GM23338 (cell line): ENCODE results near the gene OLFM1. TPM values are rescaled to one million over a fixed set of nuclear protein-coding genes. Genes with fewer than 3 reads are reported as not detected.

Source experiments
- ATAC-seq: fragments of 200-7000 bp; cut with Tn5 transposase; 3 replicates; pipeline ENCODE4 v1.9.1; 2020
- DNase-seq: peaks from one replicate; pipeline ENCODE4 v3.0.0-alpha.2; 2015; ENCODE audit warnings: low spot score
- H2AFZ ChIP-seq: fragments of 200-600 bp; sonication (generic); 2 replicates; pipeline ENCODE4 v1.8.0; 2016; ENCODE audit warnings: antibody characterized with exemption, mild to moderate bottlenecking, moderate library complexity
- H3F3A ChIP-seq: fragments of 200-600 bp; sonication (generic); replicated peaks from 2 replicates; pipeline ENCODE4 v1.8.0; 2017; ENCODE audit warnings: antibody characterized with exemption, mixed run types, low read depth
- H3K27ac ChIP-seq: fragments of 200-600 bp; sonication (generic); 2 replicates; pipeline ENCODE4 v1.6.1; 2016; ENCODE audit warnings: low read depth
- H3K27me3 ChIP-seq: fragments of 200-600 bp; sonication (generic); 2 replicates; pipeline ENCODE4 v1.8.0; 2016; ENCODE audit warnings: mild to moderate bottlenecking, mixed run types, moderate library complexity; ENCODE audit not compliant: insufficient read depth
- H3K36me3 ChIP-seq: fragments of 200-600 bp; sonication (generic); 2 replicates; pipeline ENCODE4 v1.8.0; 2016; ENCODE audit warnings: mild to moderate bottlenecking; ENCODE audit not compliant: insufficient read depth
- H3K4me1 ChIP-seq: fragments of 200-600 bp; sonication (generic); 2 replicates; pipeline ENCODE4 v1.8.0; 2016; ENCODE audit warnings: mild to moderate bottlenecking, moderate library complexity; ENCODE audit not compliant: insufficient read depth
- H3K4me2 ChIP-seq: fragments of 200-600 bp; sonication (generic); 2 replicates; pipeline ENCODE4 v1.7.1; 2017; ENCODE audit warnings: mixed run types
- H3K4me3 ChIP-seq: fragments of 200-600 bp; sonication (generic); 2 replicates; pipeline ENCODE4 v1.6.1; 2016; ENCODE audit warnings: mixed run types
- H3K79me2 ChIP-seq: fragments of 200-600 bp; sonication (generic); replicated peaks from 2 replicates; pipeline ENCODE4 v1.8.0; 2017; ENCODE audit warnings: mild to moderate bottlenecking; ENCODE audit not compliant: insufficient read depth
- H3K9me2 ChIP-seq: fragments of 200-600 bp; sonication (generic); 2 replicates; pipeline ENCODE4 v1.8.0; 2017; ENCODE audit not compliant: insufficient read depth
- H4K20me1 ChIP-seq: fragments of 200-600 bp; sonication (generic); replicated peaks from 2 replicates; pipeline ENCODE4 v1.8.0; 2017; ENCODE audit warnings: mild to moderate bottlenecking; ENCODE audit not compliant: insufficient read depth
- H3K27ac Mint-ChIP-seq: 2 replicates; pipeline ENCODE4 v1.8.0; 2020; ENCODE audit warnings: inconsistent platforms, mild to moderate bottlenecking, moderate library complexity, mixed read lengths
- H3K27me3 Mint-ChIP-seq: 3 replicates; pipeline ENCODE4 v1.8.0; 2022; ENCODE audit warnings: low read depth, mild to moderate bottlenecking, moderate library complexity, mixed read lengths, inconsistent platforms; ENCODE audit not compliant: insufficient read depth, poor library complexity
- H3K36me3 Mint-ChIP-seq: 3 replicates; pipeline ENCODE4 v1.8.0; 2021; ENCODE audit warnings: low read depth, mild to moderate bottlenecking, inconsistent platforms, moderate library complexity, mixed read lengths
- H3K4me1 Mint-ChIP-seq: 3 replicates; pipeline ENCODE4 v1.8.0; 2020; ENCODE audit warnings: mild to moderate bottlenecking, inconsistent platforms, mixed read lengths
- H3K4me3 Mint-ChIP-seq: 3 replicates; pipeline ENCODE4 v1.8.0; 2021; ENCODE audit warnings: moderate library complexity, mild to moderate bottlenecking, inconsistent platforms, mixed read lengths
- H3K9me3 Mint-ChIP-seq: 3 replicates; pipeline ENCODE4 v1.8.0; 2020; ENCODE audit warnings: moderate library complexity, mild to moderate bottlenecking, inconsistent platforms, mixed read lengths
- CREB1 ChIP-seq: fragments of 250-450 bp; sonication (Bioruptor Pico); IDR thresholded peaks from 2 replicates; pipeline ENCODE4 v1.5.0; 2020; ENCODE audit warnings: low read depth, mild to moderate bottlenecking, moderate library complexity
- ETS1 ChIP-seq: IDR thresholded peaks from 2 replicates; pipeline ENCODE4 v1.6.1; 2016; ENCODE audit warnings: antibody characterized with exemption
- EZH2 ChIP-seq: fragments of 200-600 bp; sonication (generic); IDR thresholded peaks from one replicate; pipeline ENCODE4 v1.8.0; 2017; ENCODE audit warnings: antibody characterized with exemption, mild to moderate bottlenecking, low read depth; ENCODE audit not compliant: unreplicated experiment
- EZH2phosphoT487 ChIP-seq: fragments of 200-600 bp; sonication (generic); IDR thresholded peaks from one replicate; pipeline ENCODE4 v1.8.1; 2018; ENCODE audit warnings: antibody characterized with exemption; ENCODE audit not compliant: unreplicated experiment
- JUNB ChIP-seq: IDR thresholded peaks from one replicate; pipeline ENCODE4 v1.6.1; 2016; ENCODE audit warnings: antibody characterized with exemption; ENCODE audit not compliant: unreplicated experiment
- NANOG ChIP-seq: IDR thresholded peaks from 2 replicates; pipeline ENCODE4 v1.6.1; 2016; ENCODE audit warnings: antibody characterized with exemption, borderline replicate concordance
- POLR2AphosphoS5 ChIP-seq: IDR thresholded peaks from 2 replicates; pipeline ENCODE4 v1.6.1; 2016; ENCODE audit warnings: antibody characterized with exemption, low read depth
- STAT1 ChIP-seq: IDR thresholded peaks from one replicate; pipeline ENCODE4 v1.6.1; 2016; ENCODE audit warnings: antibody characterized with exemption; ENCODE audit not compliant: unreplicated experiment
- ZNF114 ChIP-seq: fragments of 250-450 bp; sonication (Bioruptor Pico); IDR thresholded peaks from 2 replicates; pipeline ENCODE4 v1.5.0; 2020; ENCODE audit warnings: mild to moderate bottlenecking, moderate library complexity
- ZNF331 ChIP-seq: fragments of 250-450 bp; sonication (Bioruptor Pico); IDR thresholded peaks from 2 replicates; pipeline ENCODE4 v1.5.0; 2020; ENCODE audit warnings: low read depth, mild to moderate bottlenecking, moderate library complexity
- ZNF462 ChIP-seq: fragments of 250-450 bp; sonication (Bioruptor Pico); IDR thresholded peaks from 2 replicates; pipeline ENCODE4 v1.5.0; 2020; ENCODE audit warnings: mild to moderate bottlenecking, moderate library complexity
- polyA plus RNA-seq: library from polyadenylated mRNA; unstranded; fragments of >200 nt; fragmentation: Nextera tagmentation; extraction: Ambion mirVana; gene quantifications from 2 replicates; pipeline ENCODE4 v1.2.1, GENCODE V29; 2016
- total RNA-seq: library from RNA; depleted of rRNA; stranded (reverse); fragments of >200 nt; shearing (Covaris generic); gene quantifications from 2 replicates; pipeline ENCODE4 v1.2.3, GENCODE V29; 2014
- TF ChIP-seq, protein P1 (sequence below), 2 experiments: fragments of 200-600 bp in 1 of 2; sonication (generic) in 1 of 2; conservative IDR thresholded peaks; 2 replicates each; pipeline versions ENCODE4 v1.5.1 to v1.6.1; 2016 to 2017; ENCODE audit warnings: antibody characterized with exemption in 2 of 2, low read depth in 2 of 2, mild to moderate bottlenecking in 2 of 2, moderate library complexity in 1 of 2
- TF ChIP-seq, protein P2 (sequence below): IDR thresholded peaks from one replicate; pipeline ENCODE4 v1.6.1; 2018; ENCODE audit warnings: antibody characterized with exemption; ENCODE audit not compliant: unreplicated experiment

The OLFM1 gene
- total and polyA plus RNA-seq, 2 experiments from 2014 or later = 20.6 to 40.1 TPM

- ATAC-seq = no peak
- Mint-ChIP-seq H3K36me3 (peaks cover 11% of the 10 kb centered on the region), H3K4me3 (no peak overlapping the region), H3K27me3 (peaks cover 2% of the 10 kb centered on the region), H3K4me1 (no peaks in the 10 kb centered on the region), H3K9me3 (peaks cover 42% of the 10 kb centered on the region), H3K27ac (no peak overlapping the region)
- no peak for DNase-seq
- TF ChIP-seq CREB1 (CRISPR knock-in tag) (no peak), ZNF331 (CRISPR knock-in tag) (no peak), EZH2 (no peak), STAT1 (no peak), JUNB (no peak), ETS1 (no peak), EZH2phosphoT487 (no peak), NANOG (no peak), ZNF462 (CRISPR knock-in tag) (no peak), ZNF114 (no peak), POLR2AphosphoS5 (no peak)
- TF ChIP-seq, protein P1, sequence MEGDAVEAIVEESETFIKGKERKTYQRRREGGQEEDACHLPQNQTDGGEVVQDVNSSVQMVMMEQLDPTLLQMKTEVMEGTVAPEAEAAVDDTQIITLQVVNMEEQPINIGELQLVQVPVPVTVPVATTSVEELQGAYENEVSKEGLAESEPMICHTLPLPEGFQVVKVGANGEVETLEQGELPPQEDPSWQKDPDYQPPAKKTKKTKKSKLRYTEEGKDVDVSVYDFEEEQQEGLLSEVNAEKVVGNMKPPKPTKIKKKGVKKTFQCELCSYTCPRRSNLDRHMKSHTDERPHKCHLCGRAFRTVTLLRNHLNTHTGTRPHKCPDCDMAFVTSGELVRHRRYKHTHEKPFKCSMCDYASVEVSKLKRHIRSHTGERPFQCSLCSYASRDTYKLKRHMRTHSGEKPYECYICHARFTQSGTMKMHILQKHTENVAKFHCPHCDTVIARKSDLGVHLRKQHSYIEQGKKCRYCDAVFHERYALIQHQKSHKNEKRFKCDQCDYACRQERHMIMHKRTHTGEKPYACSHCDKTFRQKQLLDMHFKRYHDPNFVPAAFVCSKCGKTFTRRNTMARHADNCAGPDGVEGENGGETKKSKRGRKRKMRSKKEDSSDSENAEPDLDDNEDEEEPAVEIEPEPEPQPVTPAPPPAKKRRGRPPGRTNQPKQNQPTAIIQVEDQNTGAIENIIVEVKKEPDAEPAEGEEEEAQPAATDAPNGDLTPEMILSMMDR (conservative IDR thresholded peaks at IDR 0.05; ENCODE audit: low read depth in 2 of 2) = no peak
- TF ChIP-seq, protein P2, sequence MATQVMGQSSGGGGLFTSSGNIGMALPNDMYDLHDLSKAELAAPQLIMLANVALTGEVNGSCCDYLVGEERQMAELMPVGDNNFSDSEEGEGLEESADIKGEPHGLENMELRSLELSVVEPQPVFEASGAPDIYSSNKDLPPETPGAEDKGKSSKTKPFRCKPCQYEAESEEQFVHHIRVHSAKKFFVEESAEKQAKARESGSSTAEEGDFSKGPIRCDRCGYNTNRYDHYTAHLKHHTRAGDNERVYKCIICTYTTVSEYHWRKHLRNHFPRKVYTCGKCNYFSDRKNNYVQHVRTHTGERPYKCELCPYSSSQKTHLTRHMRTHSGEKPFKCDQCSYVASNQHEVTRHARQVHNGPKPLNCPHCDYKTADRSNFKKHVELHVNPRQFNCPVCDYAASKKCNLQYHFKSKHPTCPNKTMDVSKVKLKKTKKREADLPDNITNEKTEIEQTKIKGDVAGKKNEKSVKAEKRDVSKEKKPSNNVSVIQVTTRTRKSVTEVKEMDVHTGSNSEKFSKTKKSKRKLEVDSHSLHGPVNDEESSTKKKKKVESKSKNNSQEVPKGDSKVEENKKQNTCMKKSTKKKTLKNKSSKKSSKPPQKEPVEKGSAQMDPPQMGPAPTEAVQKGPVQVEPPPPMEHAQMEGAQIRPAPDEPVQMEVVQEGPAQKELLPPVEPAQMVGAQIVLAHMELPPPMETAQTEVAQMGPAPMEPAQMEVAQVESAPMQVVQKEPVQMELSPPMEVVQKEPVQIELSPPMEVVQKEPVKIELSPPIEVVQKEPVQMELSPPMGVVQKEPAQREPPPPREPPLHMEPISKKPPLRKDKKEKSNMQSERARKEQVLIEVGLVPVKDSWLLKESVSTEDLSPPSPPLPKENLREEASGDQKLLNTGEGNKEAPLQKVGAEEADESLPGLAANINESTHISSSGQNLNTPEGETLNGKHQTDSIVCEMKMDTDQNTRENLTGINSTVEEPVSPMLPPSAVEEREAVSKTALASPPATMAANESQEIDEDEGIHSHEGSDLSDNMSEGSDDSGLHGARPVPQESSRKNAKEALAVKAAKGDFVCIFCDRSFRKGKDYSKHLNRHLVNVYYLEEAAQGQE = no peak
- Histone ChIP-seq H3K4me2 (no peak overlapping the region), H4K20me1 (no peaks in the 10 kb centered on the region), H2AFZ (no peak overlapping the region), H3K27me3 (no peaks in the 10 kb centered on the region), H3K4me3 (no peak overlapping the region), H3K4me1 (no peaks in the 10 kb centered on the region), H3F3A (no peaks in the 10 kb centered on the region), H3K79me2 (no peaks in the 10 kb centered on the region), H3K27ac (no peak overlapping the region), H3K9me2 (no peaks in the 10 kb centered on the region), H3K36me3 (no peaks in the 10 kb centered on the region)
Measured at GRCh38 chr9:135062254-135062653, 25.2 kb upstream of the OLFM1 start.
